GM12891 (cell line): ENCODE measurements around the gene BRINP2.

Source experiments
- POLR2A ChIP-seq: IDR thresholded peaks from 2 replicates; pipeline ENCODE4 v1.6.1; 2011; ENCODE audit warnings: low read depth, low read length, control low read depth
- POLR2AphosphoS5 ChIP-seq: IDR thresholded peaks from 2 replicates; pipeline ENCODE4 v1.6.1; 2011; ENCODE audit warnings: low read depth, low read length, control low read depth
- SPI1 ChIP-seq: IDR thresholded peaks from 2 replicates; pipeline ENCODE4 v1.6.1; 2011; ENCODE audit warnings: low read depth, low read length, control low read depth
- TAF1 ChIP-seq: IDR thresholded peaks from 2 replicates; pipeline ENCODE4 v1.6.1; 2011; ENCODE audit warnings: low read depth, low read length, control low read depth

DNA sequence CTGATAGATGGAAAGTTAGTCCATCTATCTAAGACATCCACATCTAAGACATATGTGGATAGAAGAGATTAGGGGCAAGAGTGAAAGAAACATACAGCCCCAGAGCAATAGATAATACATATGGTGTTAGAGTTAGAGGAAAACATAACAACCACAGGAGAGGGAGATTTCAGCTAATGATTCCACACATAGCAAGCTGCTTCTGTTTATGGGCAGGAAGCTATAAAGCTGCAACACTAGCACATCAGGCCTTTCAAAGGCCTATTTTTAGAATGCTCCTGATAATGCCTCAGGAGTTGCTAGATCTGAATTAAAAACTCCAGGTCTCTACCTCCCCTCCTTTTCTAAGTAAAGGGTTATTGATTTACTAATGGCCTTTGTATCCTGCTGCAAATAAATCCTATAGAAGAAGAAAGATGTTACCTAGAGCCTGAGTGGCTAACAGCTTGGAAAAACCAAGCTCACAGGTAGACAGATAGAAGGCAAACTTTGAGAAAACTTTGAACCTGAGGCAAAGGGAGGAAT is 36.1 kb downstream of the BRINP2 start:
- TF ChIP-seq SPI1, result no peak
- TF ChIP-seq POLR2A, result no peak
- TF ChIP-seq POLR2AphosphoS5, result no peak
- no peak for TF ChIP-seq TAF1
